ENCODE measurements around the gene TRH.
"Not testable (repeated sequence)": the region's sequence is repeated elsewhere in the genome, so short reads cannot be mapped to it uniquely, and the experiment has no call there.

The TRH gene

DNA sequence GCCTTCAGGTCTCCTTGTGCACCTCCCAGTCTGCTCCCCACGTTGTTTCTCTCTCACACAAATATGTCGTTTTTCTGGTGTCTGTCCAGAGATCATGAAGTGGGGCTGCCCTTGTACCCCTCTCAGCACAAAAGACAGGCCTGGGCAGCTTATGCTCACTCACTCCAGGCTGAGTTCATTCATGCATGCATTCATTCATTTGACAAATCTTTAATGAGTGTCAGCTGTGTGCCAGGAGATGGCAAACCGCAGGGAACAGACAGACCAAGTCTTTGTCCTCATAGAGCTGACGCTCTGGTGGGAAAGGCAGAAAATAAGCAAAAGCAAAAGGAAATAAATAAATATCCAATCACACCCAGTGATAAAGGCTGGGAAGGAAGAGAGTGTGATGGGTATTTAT, 7.6 kb upstream of the TRH start:
- no peak for DNase-seq

GRCh38 chr3:129967761-129968160, 6.8 kb upstream of the TRH start:
- DNase-seq = no peak

GRCh38 chr3:129971351-129972052, 3.0 kb upstream of the TRH start:
- no peak for DNase-seq

DNA sequence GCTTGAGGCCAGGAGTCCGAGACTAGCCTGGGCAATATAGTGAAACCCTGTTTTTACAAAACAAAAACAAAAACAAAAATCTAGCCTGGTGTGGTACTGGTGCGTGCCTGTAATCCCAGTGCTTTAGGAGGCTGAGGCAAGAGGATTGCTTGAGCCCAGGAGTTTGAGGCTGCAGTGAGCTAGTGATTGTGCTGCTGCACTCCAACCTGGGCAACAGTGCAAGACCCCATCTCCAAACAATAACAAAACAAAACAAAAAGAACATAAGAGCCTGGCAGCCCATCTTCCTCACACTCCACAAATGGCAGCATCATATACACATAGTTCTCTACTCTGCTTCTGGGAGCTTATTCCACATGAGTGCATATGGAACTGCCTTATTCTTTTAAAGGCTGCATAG, 2.2 kb upstream of the TRH start:
- DNase-seq = no peak

DNA sequence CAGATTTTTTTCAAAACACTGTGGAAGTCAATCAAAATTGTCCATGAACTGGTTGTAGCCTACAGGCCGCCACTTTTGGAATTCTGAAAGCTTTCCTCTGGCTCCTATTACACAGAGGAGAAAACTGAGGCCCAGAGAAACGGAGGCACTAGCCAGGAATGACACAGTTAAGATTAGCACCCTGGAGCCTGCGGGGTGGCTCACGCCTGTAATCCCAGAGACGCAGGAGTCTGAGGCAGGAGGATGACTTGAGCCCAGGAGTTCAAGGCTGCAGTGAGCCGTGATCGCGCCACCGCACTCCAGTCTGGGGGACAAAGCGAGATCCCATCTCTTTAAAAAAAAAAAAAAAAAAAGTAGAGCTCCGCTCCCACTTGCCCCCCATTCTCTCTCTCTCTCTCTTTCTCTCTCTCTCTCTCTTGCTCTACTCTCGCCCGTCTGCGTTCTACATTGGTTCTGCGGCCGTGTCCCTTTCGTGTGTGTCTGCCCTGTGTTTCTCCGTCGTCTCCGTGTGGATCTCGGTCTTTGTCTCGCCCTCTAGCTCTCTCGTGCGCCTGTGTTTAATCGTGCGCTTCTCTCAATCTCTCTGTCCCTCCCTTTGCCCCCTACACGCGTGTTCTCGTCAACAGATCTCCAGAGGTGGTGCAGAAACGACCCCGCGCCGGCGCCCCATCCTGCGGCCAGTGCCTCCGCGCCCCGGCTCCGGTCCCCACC, 512 bp upstream of the TRH start:
- no peak for DNase-seq

DNA sequence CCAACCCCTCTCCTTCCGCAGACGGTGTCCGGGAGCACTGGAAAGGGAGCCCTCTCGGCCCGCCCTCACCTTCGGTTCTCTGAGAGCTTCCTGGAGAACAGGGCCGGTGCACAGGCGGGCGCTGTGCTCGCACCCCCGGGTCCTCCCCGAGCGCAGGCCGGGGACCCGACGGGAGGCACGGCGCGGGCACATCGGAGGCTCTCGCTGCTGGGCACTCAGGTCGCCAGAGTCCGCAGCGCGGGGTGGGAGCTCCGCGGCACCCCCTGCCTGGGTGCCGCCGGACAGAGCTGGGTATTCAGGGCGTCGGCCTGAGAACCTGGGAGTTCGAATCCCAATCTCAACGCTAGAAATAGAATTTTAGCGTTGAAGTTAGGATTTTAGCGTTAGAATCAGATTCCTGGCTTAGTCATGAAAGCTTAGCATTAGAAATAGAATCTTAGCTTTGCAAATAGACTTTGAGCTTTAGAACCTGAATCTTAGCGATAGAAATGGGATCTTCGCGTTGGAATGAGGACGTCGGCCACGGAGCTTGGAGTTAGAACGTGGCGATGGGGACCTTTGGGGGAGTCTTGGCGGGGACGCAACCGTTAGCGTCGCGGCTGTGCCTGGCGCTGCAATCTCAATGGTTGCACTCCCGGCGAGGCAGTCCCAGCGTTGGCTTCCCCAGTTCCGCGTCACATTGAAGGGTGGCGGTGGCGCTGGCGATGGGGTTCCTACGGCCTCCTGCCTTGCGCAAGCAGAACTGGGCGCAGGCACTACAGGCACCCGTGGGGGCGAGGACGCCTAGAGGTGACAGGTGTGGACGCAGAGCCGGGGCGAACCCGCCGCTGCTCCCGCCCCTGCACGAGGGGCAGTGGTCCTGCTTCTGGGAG, 549 bp downstream of the TRH start:
- DNase-seq = peak; percentile 10

GRCh38 chr3:129975705-129976048, 1.2 kb downstream of the TRH start:
- DNase-seq = no peak

GRCh38 chr3:129976286-129976685, 1.8 kb downstream of the TRH start:
- DNase-seq = no peak

GRCh38 chr3:129978123-129978522, 3.6 kb downstream of the TRH start:
- DNase-seq = no peak

GRCh38 chr3:129979905-129980304, 5.4 kb downstream of the TRH start:
- DNase-seq = no peak

- no peak for DNase-seq
Measured at GRCh38 chr3:129983561-129983960, 9.0 kb downstream of the TRH start.

DNA sequence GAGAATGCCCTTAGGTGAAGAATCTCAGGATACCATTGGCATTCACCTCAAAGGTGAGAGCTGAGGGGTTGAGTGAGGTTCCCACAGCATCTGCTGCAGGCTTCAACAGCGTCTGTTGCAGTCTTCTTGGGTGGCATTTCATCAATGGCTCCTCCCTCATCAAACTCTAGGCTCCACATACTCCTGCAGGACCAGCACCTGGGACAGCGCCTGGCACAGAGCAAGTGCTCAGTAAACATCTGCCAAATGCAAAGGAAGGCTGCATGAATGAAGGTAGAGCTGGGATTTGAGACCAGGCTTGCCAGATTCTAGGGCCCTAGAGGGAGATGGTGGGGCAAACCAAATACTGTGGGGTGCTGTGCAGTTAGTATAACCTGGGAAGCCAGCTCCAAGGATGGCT, 9.6 kb downstream of the TRH start:
- no peak for DNase-seq

DNA sequence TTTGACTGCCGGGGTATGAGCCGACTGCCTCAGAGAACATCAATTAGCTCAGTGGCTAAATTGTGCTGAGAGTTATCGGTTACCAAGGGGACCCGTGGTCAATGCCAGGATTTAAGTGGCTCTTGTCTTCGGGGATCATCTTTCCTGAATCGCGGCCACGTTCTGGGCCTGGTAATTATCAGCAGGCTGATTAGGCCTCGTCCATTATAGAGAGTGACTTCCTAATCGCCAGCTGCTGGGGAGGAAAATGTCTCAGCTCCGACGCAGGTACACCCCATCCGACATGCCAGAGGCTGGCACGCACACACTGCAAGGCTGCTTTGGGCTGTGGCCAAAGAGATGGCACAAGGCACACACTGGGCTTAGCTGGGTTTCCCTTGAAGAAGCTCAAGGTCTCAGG, 10.6 kb downstream of the TRH start:
- DNase-seq = no peak

- DNase-seq = no peak
Measured at GRCh38 chr3:129988429-129988828, 13.9 kb downstream of the TRH start.

DNA sequence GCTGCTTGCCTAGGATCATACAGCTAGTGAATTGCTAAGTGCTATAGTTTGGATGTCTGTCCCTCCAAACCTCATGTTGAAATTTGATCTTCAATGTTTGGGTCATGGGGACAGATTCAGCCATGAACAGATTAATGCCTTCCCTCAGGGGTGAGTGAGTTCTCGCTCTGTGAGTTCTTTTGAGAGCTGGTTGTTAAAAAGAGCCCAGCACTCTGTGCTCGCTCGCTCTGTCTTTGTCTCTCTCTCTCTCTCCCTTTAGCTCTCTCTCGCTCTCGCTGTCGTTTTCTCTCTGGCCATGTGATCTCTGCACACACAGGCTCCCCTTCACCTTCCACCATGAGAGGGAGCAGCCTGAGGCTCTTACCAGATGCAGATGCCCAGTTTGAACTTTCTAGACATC, 14.9 kb downstream of the TRH start:
- no peak for DNase-seq

GRCh38 chr3:129992781-129993180, 18.3 kb downstream of the TRH start:
- DNase-seq = no peak

GRCh38 chr3:129994883-129995559, 20.5 kb downstream of the TRH start:
- no peak for DNase-seq

- DNase-seq = no peak
Measured at GRCh38 chr3:129996073-129996472, 21.6 kb downstream of the TRH start.

GRCh38 chr3:129999176-129999575, 24.7 kb downstream of the TRH start:
- not testable (repeated sequence) for DNase-seq

GRCh38 chr3:130002666-130003598, 28.4 kb downstream of the TRH start:
- DNase-seq = peak; percentile 30

GRCh38 chr3:130010556-130010955, 36.0 kb downstream of the TRH start:
- no peak for DNase-seq

DNA sequence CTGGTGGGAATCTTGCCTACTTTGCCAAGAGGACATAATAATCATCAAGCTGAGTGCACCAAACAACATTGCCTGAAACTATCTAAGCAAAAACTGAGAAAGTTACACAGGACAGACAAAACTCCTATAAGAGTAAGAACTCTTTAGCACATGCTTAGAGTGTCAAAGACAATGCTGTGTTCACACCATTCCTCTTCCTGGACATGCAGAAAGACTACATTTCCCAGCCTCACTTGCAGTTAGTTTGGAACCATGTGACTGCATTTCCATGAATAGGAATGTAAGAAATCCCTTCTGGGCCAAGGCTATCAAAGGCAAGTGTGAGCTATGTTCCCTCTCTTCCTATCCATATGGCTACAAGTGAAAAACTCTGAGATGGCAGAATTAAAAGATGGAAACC, 37.6 kb downstream of the TRH start:
- not testable (repeated sequence) for DNase-seq
